Measurements from ENCODE around the gene RPIA. TPM values are rescaled to one million over a fixed set of nuclear protein-coding genes. Genes with fewer than 3 reads are reported as not detected.

The RPIA gene
- total RNA-seq, 1 donor from 2014 or later: 9.5 TPM

DNA sequence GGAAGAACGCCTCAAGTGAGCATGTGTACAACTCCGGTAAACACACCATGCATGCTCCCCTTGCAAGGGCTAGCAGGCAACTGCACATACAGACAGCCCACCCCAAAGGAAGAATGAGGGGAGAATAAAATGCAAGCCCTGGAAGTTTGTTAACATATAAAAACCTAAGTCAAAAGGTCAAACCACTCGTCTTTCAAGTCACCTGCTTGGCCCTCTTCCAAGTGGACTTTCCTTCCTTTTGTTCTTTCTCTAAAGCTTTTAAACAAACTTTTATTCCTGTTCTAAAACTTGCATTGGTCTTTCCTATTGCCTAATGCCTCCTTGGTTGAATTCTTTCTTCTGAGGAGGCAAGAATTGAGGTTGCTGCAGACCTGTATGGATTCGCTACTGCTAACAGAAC, 5.2 kb upstream of the RPIA start:
- no peak for ATAC-seq

DNA sequence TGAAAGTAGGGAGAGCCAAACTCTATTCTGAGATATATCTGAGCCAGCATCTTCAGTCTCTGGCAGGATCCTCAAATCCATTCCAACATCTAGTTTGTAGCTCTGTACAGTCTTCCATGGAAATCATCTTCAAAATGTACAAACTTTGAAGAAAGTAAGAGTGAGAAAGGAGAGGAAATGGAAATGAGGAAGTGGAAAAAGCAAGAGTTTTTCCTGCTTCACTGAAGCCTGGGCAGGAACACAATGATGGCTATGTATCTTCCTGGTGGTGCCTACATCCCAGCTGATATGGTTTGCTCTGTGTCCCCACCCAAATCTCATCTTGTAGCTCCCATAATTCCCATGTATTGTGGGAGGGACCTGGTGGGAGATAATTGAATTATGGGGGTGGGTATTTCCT, 4.1 kb upstream of the RPIA start:
- no peak for ATAC-seq

DNA sequence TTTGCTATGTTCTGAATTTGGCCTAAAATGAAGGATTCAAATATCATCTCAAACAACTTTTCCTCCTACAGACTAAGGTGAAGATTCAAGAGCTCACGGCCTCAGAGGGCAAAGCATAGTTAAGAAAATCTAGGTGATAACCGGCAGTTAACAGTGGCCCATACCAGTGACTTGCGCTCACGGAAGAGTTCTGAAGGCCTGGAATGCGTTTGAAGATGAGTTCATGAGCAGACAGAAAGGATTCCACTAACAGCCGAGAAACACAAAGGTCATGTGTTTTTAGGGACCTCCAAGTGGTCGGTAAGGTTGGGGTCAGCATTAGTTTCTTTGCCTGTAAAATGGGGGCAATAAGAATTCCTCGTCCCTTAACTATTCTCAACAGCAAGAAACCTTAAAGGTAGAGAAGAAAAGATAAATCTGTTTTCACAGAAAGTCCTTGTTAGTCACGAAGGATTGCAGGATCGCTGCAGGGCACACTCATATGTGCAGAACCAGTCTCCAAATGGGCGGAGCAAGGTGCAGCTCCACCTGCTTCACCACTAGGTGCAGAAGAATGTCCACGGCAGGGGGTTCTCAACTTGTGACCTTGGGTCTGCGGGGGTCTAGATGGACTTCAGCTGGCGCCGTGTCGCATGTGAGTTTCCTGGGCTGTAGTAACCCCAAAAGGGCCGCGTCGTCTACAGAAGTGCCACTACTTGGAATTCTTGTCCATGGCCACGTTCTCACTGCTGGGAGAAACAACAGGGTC, 708 bp upstream of the RPIA start:
- peak; percentile 66 for ATAC-seq

GRCh38 chr2:88692187-88692586, 714 bp downstream of the RPIA start:
- no peak for ATAC-seq

DNA sequence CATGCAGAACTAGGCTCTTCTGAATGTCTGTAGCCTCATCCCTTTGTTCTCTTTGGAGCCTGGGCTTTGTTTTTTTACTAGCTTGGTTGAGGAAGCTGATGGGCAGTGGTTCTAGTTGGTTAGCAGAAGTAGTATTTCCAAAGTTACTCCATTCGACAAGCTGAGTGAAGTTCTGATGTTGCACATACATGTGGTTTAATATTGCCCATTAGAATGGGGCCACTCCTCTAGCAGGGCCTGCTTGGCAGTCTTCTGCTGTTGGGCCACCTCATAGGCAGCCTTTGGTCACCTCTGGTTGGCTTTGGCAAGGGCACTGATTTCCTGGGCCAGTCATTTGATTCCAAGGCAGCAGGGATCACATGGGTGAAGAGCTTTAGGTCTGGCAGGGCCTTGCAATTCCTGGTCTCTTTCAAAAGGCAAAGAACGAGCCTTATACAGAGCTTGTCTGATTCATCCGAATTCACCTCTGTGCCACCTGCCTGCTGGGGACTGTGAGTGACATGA, 2.5 kb downstream of the RPIA start:
- peak; percentile 55 for ATAC-seq

DNA sequence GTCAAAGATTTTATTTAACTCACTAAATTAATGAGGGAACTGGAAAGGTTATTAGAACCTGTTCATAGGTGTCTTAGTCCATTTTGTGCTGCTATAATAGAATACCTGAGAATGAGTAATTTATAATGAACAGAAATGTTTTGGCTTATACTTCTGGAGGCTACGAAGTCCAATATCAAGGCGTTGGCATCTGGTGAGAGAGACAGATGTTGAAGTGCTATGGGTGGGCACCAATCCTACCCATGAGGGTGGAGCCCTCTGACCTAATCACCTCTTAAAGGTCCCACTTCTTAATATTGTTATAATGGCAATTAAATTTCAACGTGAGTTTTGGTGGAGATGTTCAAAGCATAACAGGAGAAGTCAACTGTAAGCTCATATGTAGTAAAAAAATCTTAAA, 5.1 kb downstream of the RPIA start:
- no peak for ATAC-seq

GRCh38 chr2:88697370-88698026, 6.0 kb downstream of the RPIA start:
- ATAC-seq: no peak

DNA sequence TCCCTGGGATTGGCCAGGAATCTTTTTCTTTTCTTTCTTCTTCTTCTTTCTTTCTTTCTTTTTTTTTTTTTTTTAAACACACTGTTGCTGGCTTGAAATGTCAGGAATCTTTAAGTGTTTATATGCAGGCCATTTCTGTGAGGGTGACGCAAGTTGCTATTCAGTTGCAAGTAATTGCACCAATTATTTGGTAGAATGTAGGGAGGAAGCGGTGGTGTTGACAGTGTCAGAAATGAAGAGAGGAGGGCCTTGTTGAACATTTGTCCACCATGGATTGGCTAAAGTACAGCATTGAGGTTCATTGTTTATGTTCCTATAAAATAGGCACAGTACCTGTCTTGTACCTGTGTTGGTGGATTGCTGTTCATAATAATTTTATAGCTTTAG, 6.5 kb downstream of the RPIA start:
- no peak for ATAC-seq

- ATAC-seq: peak; percentile 70
These were observed 7.2 kb downstream of the RPIA start for GRCh38 chr2:88698498-88699233.

DNA sequence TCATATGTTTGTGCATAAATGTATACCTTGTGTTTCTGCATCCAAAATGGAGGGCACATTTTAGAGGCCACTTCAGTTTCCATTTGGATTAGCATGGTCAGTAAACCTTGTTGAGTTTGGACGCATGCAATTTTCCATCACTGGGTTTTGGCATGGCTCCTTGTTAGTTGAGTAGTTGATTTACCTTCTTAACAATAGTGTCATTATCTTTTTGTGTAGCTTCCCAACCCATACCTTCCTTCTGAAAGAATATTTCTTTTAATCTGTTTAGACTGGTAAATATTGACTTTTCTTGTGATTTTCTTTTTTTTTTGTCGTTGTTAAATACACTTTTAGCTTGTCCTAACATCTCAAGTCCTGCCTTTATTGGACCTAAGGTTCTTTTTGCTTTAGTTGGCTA, 15.5 kb downstream of the RPIA start:
- ATAC-seq: no peak

- peak; percentile 84 for ATAC-seq
These were observed 17.7 kb downstream of the RPIA start for GRCh38 chr2:88709181-88709631.

DNA sequence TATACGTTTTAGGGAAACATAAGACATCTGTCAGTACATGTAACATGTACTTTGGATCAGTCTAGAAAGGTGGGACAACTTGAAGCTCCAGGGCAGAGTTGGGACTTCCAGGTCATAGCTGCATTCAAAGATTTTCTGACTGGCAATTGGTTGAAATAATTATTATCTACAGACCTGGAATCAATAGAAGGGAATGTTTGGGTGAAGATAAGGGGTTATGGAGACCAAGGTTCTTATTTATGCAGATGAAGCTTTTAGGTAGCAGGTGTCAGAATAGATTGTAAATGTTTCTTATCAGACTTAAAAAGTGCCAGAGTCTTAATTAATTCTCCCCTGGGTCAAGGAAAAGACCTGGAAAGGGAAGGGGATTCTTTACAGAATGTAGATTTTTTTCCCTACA, 19.8 kb downstream of the RPIA start:
- no peak for ATAC-seq

DNA sequence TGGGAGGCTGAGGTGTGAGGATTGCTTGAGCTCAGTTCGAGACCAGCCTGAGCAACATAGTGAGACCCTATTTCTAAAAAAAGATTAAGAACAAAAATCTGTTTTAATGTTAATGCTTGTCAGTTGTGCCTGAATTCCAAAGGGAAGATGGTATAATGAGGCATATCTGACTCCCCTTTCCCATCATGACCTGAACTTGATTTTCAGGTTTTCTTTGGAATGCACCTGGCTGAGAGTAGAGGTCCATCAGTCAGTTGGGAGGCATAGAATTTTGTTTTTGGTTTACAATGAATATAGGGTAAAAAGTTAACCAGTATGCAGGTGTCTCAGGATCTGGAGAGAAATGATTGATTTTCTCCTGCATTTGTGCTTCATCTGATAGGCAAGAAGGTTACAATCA, 20.4 kb downstream of the RPIA start:
- no peak for ATAC-seq

- ATAC-seq: no peak
These were observed 21.9 kb downstream of the RPIA start for GRCh38 chr2:88713408-88713807.

DNA sequence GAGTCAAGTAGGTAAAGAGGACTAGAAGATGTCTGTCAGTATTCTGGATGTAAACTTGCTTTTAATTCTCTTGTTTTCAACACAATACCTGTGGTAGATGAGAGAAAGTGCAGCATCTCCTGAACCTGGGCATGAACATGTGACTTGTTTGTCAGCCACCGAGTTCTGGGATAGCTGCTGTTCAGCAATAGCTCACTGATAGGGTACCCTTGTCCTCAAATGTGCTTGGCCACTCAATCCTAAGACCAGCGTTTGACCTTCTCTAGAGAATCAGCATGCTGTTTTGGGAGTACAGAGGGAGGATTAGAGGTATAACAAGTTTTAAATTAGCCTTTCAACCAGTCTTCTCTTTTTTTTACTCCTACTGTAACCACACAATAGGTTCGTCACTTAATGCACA, 23.2 kb downstream of the RPIA start:
- ATAC-seq: no peak

GRCh38 chr2:88720399-88720798, 28.9 kb downstream of the RPIA start:
- ATAC-seq: no peak

- ATAC-seq: no peak
These were observed 29.8 kb downstream of the RPIA start for GRCh38 chr2:88721268-88721667.

DNA sequence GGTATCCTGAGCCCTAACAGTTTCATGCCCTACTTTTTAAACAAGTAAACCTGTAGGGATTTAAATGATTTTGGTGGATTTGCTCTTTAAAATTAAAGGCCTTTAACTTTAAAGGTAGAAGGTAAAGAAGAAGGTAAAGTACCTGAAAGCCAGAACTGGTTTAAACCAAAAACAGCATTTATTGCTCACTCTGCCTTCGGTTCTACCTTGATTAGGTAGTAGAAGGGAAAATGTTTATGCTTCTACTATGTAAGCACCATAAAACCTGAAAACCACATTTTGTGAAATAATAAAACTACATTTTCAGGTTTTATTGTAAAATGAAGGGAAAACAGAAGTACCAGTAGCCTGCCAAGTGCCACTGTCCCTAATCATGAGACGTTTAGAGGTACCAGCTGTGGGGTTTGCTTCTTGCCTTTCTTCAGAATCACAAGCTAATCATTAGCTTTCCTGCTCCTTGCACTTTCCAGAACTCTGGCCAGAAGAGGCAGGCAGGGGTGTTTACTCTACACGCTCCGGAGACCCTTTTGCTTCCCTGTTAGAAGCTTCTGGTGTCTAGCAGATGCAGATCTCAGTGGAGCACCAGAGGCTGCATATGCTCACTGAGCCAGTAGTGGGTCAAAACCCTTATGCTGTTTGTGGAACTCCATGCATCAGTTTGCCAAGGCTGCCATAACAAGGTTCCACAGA, 33.3 kb downstream of the RPIA start:
- no peak for ATAC-seq

- ATAC-seq: no peak
These were observed 37.7 kb downstream of the RPIA start for GRCh38 chr2:88729061-88729745.

DNA sequence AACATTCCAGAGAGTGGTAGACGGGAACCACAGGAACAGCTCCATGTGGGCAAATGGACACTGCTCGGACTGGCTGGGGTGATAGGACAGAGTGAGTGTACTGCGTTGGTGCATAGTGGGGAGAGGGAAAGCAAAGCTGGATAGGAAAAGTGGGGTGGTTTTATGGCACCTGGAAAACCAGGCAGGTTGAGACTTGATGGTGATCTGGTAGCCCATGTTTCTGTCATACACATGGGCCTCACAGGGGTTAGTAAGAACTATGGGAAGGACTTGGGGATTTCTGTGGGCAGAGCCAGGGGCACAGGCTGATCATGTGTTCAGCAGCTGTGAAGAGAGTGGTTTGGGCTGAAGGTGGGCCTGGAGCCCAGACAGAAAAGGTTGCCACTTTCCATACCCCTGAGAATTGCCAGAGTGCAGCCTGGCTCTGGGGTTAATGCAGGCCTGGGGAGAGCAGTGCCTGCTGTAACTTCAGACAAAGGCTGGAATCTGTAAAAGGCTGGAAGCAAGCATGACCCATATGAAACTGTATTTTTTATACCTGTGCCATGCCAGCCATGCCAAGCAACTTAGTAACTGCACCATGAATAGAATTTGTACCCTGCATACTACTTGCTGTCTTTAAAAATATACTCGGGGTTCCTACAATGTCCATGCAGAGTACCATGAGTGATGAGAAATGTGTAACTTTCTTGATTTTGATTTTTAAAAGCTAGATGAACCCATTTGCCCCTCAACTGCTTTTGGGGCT, 41.9 kb downstream of the RPIA start:
- ATAC-seq: no peak

- peak; percentile 46 for ATAC-seq
These were observed 43.7 kb downstream of the RPIA start for GRCh38 chr2:88735133-88735532.

DNA sequence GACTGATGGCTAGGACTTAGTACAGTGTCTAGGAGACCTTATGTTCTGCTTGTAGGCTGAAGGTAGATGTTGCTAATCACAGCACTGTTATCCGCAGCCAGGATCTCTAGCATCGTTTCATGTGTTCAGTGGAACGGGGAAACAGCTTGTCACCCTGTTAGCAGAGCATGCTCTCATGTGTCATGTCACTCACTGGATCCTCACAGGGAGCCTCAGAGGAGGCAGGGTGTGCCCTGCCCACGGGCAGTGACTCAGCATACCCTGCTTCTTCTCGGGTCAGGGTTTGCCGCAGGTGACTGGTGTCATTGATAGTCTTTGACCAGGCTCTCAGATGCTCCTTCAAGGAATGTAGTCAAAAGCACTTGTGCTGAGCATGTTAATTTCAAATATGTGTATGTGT, 44.4 kb downstream of the RPIA start:
- peak; percentile 96 for ATAC-seq
